GM13976 (cell line): Measurements from ENCODE around the gene BCLAF3.

Experiments
- DNase-seq: peaks from one replicate; pipeline ENCODE4 v3.0.0; 2012; ENCODE audit warnings: low spot score
- CTCF ChIP-seq: IDR thresholded peaks from 2 replicates; pipeline ENCODE4 v1.5.1; 2012; ENCODE audit warnings: borderline replicate concordance, mild to moderate bottlenecking; ENCODE audit not compliant: insufficient read depth; ENCODE audit errors: extremely low read depth, missing control alignments, control extremely low read depth
- in situ Hi-C: fragments of 300-500 bp; cut with MboI; formaldehyde crosslinking; loops from one replicate; pipeline ENCODE4 v1.12.0; 2022; ENCODE audit warnings: low sequenced_read_pairs, mixed read lengths, inconsistent platforms; ENCODE audit not compliant: unreplicated experiment

The BCLAF3 gene

DNA sequence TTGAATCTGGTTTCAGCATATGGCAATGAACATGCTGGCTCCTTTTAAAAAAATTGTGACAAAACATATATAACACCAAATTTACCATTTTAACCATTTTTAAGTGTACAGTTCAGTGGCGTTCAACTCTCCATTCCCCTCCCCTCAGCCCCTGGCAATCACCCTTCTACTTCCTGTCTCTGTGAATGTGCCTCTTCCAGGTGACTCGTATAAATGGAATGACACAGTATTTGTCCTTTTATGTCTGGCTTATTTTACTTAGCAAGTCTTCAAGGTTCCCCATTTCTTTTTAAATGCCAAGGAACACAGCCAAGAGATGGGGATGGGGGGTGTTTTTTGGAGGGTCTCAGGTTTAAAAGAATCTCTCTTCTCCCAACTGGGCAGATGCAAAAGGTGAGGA is 35.4 kb upstream of the BCLAF3 start:
- in situ Hi-C loops = no loop called here
- DNase-seq = no peak
- TF ChIP-seq CTCF = no peak

GRCh38 chrX:20019672-20020365 is 29.0 kb upstream of the BCLAF3 start:
- TF ChIP-seq CTCF = no peak
- DNase-seq = no peak
- in situ Hi-C loops = no loop called here

DNA sequence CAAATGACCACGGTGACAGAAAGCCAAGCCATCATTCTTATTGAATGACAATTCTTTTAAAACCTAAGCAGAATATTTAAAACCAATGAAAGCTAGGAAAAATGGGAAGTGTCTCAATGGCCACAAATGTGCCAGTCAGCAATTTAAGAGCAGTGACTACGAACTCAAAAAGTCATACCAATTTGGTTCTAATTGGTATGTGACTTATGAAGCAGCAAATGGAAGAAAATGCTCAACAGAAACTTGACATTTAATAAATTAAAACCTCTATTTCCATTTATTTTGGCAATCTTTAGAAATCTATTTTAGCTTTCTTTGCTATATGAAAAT is 25.7 kb upstream of the BCLAF3 start:
- no peak for TF ChIP-seq CTCF
- DNase-seq = no peak
- in situ Hi-C loops = no loop called here

DNA sequence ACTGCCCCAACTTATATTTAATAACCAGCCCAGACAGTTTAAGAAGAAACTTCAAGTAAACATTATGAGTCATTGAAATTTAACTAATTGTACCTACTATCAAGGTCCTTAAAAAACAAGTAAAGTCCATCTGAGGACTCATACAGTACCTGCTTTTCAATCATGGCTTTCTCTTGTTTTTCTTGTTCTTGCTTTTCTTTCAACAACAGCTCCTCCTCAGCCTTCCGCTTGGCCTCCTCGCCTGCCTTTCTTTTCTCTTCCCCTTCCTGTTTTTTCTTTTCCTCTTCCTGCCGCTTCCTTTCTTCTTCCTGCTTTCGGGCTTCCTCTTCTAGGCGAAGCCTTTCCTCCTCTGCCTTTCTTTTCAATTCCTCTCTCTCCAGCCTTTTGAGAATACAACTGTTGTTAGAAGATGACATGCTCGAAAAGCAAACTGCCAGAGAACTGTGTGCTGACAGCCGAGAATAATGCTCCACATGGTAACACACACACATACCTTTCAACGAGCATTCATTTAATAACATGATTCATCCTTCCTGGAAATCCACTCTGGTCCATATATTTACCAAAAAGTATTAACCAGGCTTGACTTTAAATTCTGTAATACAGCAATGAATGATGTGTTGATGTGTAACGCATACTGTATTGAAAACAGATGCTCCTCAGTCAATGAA is 25.2 kb upstream of the BCLAF3 start:
- in situ Hi-C loops = no loop called here
- TF ChIP-seq CTCF = no peak
- DNase-seq = no peak

GRCh38 chrX:20015422-20015821 is 24.6 kb upstream of the BCLAF3 start:
- no peak for DNase-seq
- in situ Hi-C loops = no loop called here
- TF ChIP-seq CTCF = no peak

GRCh38 chrX:20011608-20012007 is 20.7 kb upstream of the BCLAF3 start:
- in situ Hi-C loops = no loop called here
- TF ChIP-seq CTCF = no peak
- DNase-seq = no peak
